Mesenteric fat pad (tissue), 1 donor: ENCODE measurements around the gene MBNL3. TPM values are rescaled to one million over a fixed set of nuclear protein-coding genes. Genes with fewer than 3 reads are reported as not detected.
"Not testable (repeated sequence)": the region's sequence is repeated elsewhere in the genome, so short reads cannot be mapped to it uniquely, and the experiment has no call there.

ENCODE experiments used
- DNase-seq: peaks from one replicate; pipeline ENCODE4 v3.0.0-alpha.2; 2020; ENCODE audit warnings: low spot score
- total RNA-seq: library from RNA; stranded (reverse); fragmentation: NEBNext Ultra II Directional; extraction: Animal tissue kit (Norgen Biotek cat#: 25700); gene quantifications from one replicate; pipeline ENCODE4 v1.2.1, GENCODE V29; 2021
- donor health status: DM: yes; HTN: yes; CAD: no.

The MBNL3 gene
- total RNA-seq, 1 donor from 2014 or later = 14.6 TPM

- no peak for DNase-seq
Measured at GRCh38 chrX:132480581-132481203, 8.1 kb downstream of the MBNL3 start.

- no peak for DNase-seq
Measured at GRCh38 chrX:132474544-132475248, 14.1 kb downstream of the MBNL3 start.

- DNase-seq = no peak
Measured at GRCh38 chrX:132472397-132472796, 16.4 kb downstream of the MBNL3 start.

- no peak for DNase-seq
Measured at GRCh38 chrX:132470831-132471230, 18.0 kb downstream of the MBNL3 start.

GRCh38 chrX:132470179-132470578 lies 18.7 kb downstream of the MBNL3 start:
- DNase-seq = no peak

GRCh38 chrX:132468454-132468853 lies 20.4 kb downstream of the MBNL3 start:
- DNase-seq = no peak

GRCh38 chrX:132467989-132468388 lies 20.8 kb downstream of the MBNL3 start:
- DNase-seq = no peak

GRCh38 chrX:132467026-132467425 lies 21.8 kb downstream of the MBNL3 start:
- DNase-seq = no peak

- DNase-seq = no peak
Measured at GRCh38 chrX:132463411-132463810, 25.4 kb downstream of the MBNL3 start.

- DNase-seq = no peak
Measured at GRCh38 chrX:132461886-132462285, 27.0 kb downstream of the MBNL3 start.

- DNase-seq = no peak
Measured at GRCh38 chrX:132452911-132453550, 35.8 kb downstream of the MBNL3 start.

GRCh38 chrX:132445909-132446308 lies 42.9 kb downstream of the MBNL3 start:
- not testable (repeated sequence) for DNase-seq

GRCh38 chrX:132444936-132445335 lies 43.9 kb downstream of the MBNL3 start:
- DNase-seq = no peak

GRCh38 chrX:132443196-132444135 lies 45.4 kb downstream of the MBNL3 start:
- DNase-seq = no peak

GRCh38 chrX:132442691-132443090 lies 46.1 kb downstream of the MBNL3 start:
- DNase-seq = no peak

- no peak for DNase-seq
Measured at GRCh38 chrX:132435222-132435621, 53.6 kb downstream of the MBNL3 start.

GRCh38 chrX:132433551-132433950 lies 55.3 kb downstream of the MBNL3 start:
- DNase-seq = no peak

GRCh38 chrX:132433001-132433400 lies 55.8 kb downstream of the MBNL3 start:
- no peak for DNase-seq

GRCh38 chrX:132428896-132429295 lies 59.9 kb downstream of the MBNL3 start:
- DNase-seq = no peak

GRCh38 chrX:132426695-132427281 lies 62.0 kb downstream of the MBNL3 start:
- no peak for DNase-seq

- no peak for DNase-seq
Measured at GRCh38 chrX:132425744-132426318, 63.0 kb downstream of the MBNL3 start.
